Stimulated activated CD8-positive, alpha-beta memory T cell treated with anti-CD3 and anti-CD28 coated beads, Interleukin-12 subunit alpha, Interleukin-12 subunit beta, amount 100 ng/mL, for 24 hours (primary cell): ENCODE measurements around the gene WBP4.
A peak's percentile ranks its signal among the peaks of the same experiment; 100 is the strongest.
"Not testable (repeated sequence)": the region's sequence is repeated elsewhere in the genome, so short reads cannot be mapped to it uniquely, and the experiment has no call there.

ENCODE experiments used
- DNase-seq: peaks from one replicate; pipeline ENCODE4 v3.0.0-alpha.2; 2020; ENCODE audit errors: extremely low read depth

The WBP4 gene

GRCh38 chr13:41079725-41080124, 18.4 kb downstream of the WBP4 start:
- no peak for DNase-seq

GRCh38 chr13:41085961-41086585, 24.8 kb downstream of the WBP4 start:
- no peak for DNase-seq

GRCh38 chr13:41095681-41096080, 34.4 kb downstream of the WBP4 start:
- not testable (repeated sequence) for DNase-seq

GRCh38 chr13:41098761-41099160, 37.5 kb downstream of the WBP4 start:
- no peak for DNase-seq

- no peak for DNase-seq
Measured at GRCh38 chr13:41099986-41100385, 38.7 kb downstream of the WBP4 start.

- DNase-seq = no peak
Measured at GRCh38 chr13:41107104-41107571, 45.8 kb downstream of the WBP4 start.

- no peak for DNase-seq
Measured at GRCh38 chr13:41107584-41108014, 46.3 kb downstream of the WBP4 start.

- DNase-seq = no peak
Measured at GRCh38 chr13:41111454-41111853, 50.1 kb downstream of the WBP4 start.

- no peak for DNase-seq
Measured at GRCh38 chr13:41117869-41118268, 56.6 kb downstream of the WBP4 start.

- DNase-seq = no peak
Measured at GRCh38 chr13:41122838-41123237, 61.5 kb downstream of the WBP4 start.

GRCh38 chr13:41127701-41128100, 66.4 kb downstream of the WBP4 start:
- DNase-seq = no peak

- no peak for DNase-seq
Measured at GRCh38 chr13:41130356-41130755, 69.0 kb downstream of the WBP4 start.

- not testable (repeated sequence) for DNase-seq
Measured at GRCh38 chr13:41131189-41131588, 69.9 kb downstream of the WBP4 start.

GRCh38 chr13:41131660-41132511, 70.6 kb downstream of the WBP4 start:
- not testable (repeated sequence) for DNase-seq

GRCh38 chr13:41132512-41133152, 71.3 kb downstream of the WBP4 start, which contains the start of gene KBTBD6:
Gene KBTBD6 (minus strand): TSS chr13:41132802. CDS start chr13:41132511, 291 bp downstream.
- DNase-seq = peak; percentile 92
